ENCODE measurements around the gene DBR1.

DBR1 gene

DNA sequence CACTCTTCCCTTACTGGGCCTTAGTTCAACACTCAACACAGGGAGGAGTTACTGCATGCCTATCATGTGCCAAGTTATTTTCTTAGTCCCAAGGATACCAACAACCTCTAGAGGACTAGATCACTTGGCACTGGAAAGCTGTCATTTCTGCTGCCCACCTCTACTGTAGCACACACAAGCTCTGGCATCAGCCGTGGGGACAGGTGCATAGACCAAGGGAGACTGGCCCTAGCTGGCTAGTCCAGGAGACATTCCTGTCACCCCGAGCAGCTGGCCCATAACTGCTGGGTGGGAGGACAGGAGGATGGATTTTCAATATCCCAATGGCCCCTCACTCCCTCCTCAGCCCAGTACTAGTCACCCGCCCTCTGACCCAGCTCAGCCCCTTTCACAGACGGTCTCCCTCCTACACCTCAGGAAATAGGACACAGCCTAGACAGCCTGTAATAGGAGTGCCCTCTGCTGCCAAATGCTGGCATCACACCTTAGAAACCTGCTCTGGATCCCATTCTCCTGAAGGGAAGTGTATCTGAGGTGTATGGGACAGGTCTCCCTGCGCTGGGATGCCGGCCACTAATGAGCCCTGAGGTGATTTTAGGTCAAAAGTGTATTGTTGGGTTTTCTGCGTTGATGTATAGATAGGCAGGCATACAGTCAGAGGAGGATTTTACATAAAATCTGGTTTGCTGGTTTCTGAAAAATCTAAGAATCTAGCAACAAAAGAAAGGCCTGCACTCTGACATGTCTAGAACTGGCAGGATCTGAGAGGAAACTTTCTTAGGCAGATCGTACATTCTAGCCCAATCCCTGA is 55.9 kb downstream of the DBR1 start:
- H3K27me3 ChIP-seq (ENCODE audit: low read depth, low read length): 0 out of 2 replicates have a peak, but pooled peaks cover 7% of the 10 kb centered on the region
- H3K9ac ChIP-seq (ENCODE audit: low read length): no peak overlapping the region
- no peaks in the 10 kb centered on the region for H3K4me1 ChIP-seq (ENCODE audit: low read length)
- 0 out of 2 replicates have a peak overlapping the region, but pooled peaks have one; percentile 54 for H2AFZ ChIP-seq (ENCODE audit: low read depth, low read length)
- H3K4me2 ChIP-seq (ENCODE audit: low read length): no peak overlapping the region; the same call in 1 of the 2 replicates
- no peaks in the 10 kb centered on the region for H3K36me3 ChIP-seq (replicated peaks; ENCODE audit: low read depth, low read length)
- H3K27ac ChIP-seq (ENCODE audit: low read length): no peak overlapping the region
- H3K79me2 ChIP-seq (ENCODE audit: low read length): no peaks in the 10 kb centered on the region
- H3K9me3 ChIP-seq (ENCODE audit: insufficient read depth, low read length): no peaks in the 10 kb centered on the region
- TF ChIP-seq EZH2phosphoT487 (IDR thresholded peaks at IDR 0.05; ENCODE audit: low read depth) (no peak), CTCF (IDR thresholded peaks at IDR 0.05; ENCODE audit: low read depth, low read length) (peak; percentile 86)
- no peak overlapping the region for H3K4me3 ChIP-seq (ENCODE audit: low read length)
- no peaks in the 10 kb centered on the region for H4K20me1 ChIP-seq (ENCODE audit: insufficient read depth, low read length)

GRCh38 chr3:138114988-138115971 is 59.4 kb downstream of the DBR1 start, which contains the start of gene DZIP1L:
TSS of gene DZIP1L (minus strand) at chr3:138115608. CDS start at chr3:138103971, 11,637 bp downstream.
- H3K27me3 ChIP-seq (ENCODE audit: low read depth, low read length): peaks cover 12% of the 10 kb centered on the region
- H3K4me2 ChIP-seq (ENCODE audit: low read length): peak within 1 kb of the TSS; percentile 68
- H3K79me2 ChIP-seq (ENCODE audit: low read length): no peaks in the 10 kb centered on the region
- peak within 1 kb of the TSS; percentile 50; the same call in 1 of the 2 replicates for H2AFZ ChIP-seq (ENCODE audit: low read depth, low read length)
- H3K27ac ChIP-seq (ENCODE audit: low read length): no peak within 1 kb of the TSS
- no peaks in the 10 kb centered on the region for H3K9me3 ChIP-seq (ENCODE audit: insufficient read depth, low read length)
- peak within 1 kb of the TSS; percentile 46; the same call in 1 of the 2 replicates for H3K9ac ChIP-seq (ENCODE audit: low read length)
- no peaks in the 10 kb centered on the region for H3K4me1 ChIP-seq (ENCODE audit: low read length)
- TF ChIP-seq EZH2phosphoT487 (IDR thresholded peaks at IDR 0.05; ENCODE audit: low read depth) (no peak), CTCF (IDR thresholded peaks at IDR 0.05; ENCODE audit: low read depth, low read length) (peak; percentile 22; the same call in 1 of the 2 replicates)
- H3K36me3 ChIP-seq (replicated peaks; ENCODE audit: low read depth, low read length): no peaks in the 10 kb centered on the region
- H3K4me3 ChIP-seq (ENCODE audit: low read length): peak within 1 kb of the TSS; percentile 78
- H4K20me1 ChIP-seq (ENCODE audit: insufficient read depth, low read length): no peaks in the 10 kb centered on the region

GRCh38 chr3:138114431-138114918 is 60.2 kb downstream of the DBR1 start:
- Histone ChIP-seq H3K9me3 (ENCODE audit: insufficient read depth, low read length) (no peaks in the 10 kb centered on the region), H2AFZ (ENCODE audit: low read depth, low read length) (no peak overlapping the region), H3K27ac (ENCODE audit: low read length) (no peak overlapping the region), H3K4me3 (ENCODE audit: low read length) (peak overlapping the region; percentile 78), H4K20me1 (ENCODE audit: insufficient read depth, low read length) (no peaks in the 10 kb centered on the region), H3K4me2 (ENCODE audit: low read length) (peak overlapping the region; percentile 68), H3K36me3 (replicated peaks; ENCODE audit: low read depth, low read length) (no peaks in the 10 kb centered on the region), H3K27me3 (ENCODE audit: low read depth, low read length) (peaks cover 8% of the 10 kb centered on the region), H3K4me1 (ENCODE audit: low read length) (no peaks in the 10 kb centered on the region), H3K79me2 (ENCODE audit: low read length) (no peaks in the 10 kb centered on the region), H3K9ac (ENCODE audit: low read length) (no peak overlapping the region)
- no peak for TF ChIP-seq EZH2phosphoT487 (IDR thresholded peaks at IDR 0.05; ENCODE audit: low read depth)
- no peak for TF ChIP-seq CTCF (IDR thresholded peaks at IDR 0.05; ENCODE audit: low read depth, low read length)
